CD4-positive, alpha-beta T cell (primary cell): Measurements from ENCODE around the gene RNF208. TPM values are rescaled to one million over a fixed set of nuclear protein-coding genes. Genes with fewer than 3 reads are reported as not detected.

ENCODE experiments used
- ATAC-seq: fragments of 200-7000 bp; cut with Tn5 transposase; one replicate; pipeline ENCODE4 v1.10.0; 2022; ENCODE audit warnings: mild to moderate bottlenecking; ENCODE audit not compliant: poor library complexity
- CTCF ChIA-PET: fragments of 350-600 bp; sonication (Branson Sonifier 250); formaldehyde crosslinking; loops from one replicate; lab custom pipeline; 2021; ENCODE audit warnings: antibody characterized with exemption, inconsistent platforms; lab: Charles Lee
- POLR2A ChIA-PET: fragments of 350-600 bp; sonication (Branson Sonifier 250); formaldehyde crosslinking; loops from one replicate; lab custom pipeline; 2021; ENCODE audit warnings: antibody characterized with exemption, inconsistent platforms; lab: Charles Lee
- DNase-seq, 14 experiments: peaks; one replicate each; pipeline ENCODE4 v3.0.0-alpha.2; 2013 to 2020; ENCODE audit warnings: mixed read lengths in 2 of 14
- H3K27ac ChIP-seq, 2 donors: one replicate each; pipeline versions ENCODE4 v1.5.1 to v1.7.0; 2013; ENCODE audit warnings: low read length in 2 of 2, low read depth in 1 of 2, mild to moderate bottlenecking in 1 of 2
- H3K27me3 ChIP-seq, 2 experiments: 1 replicate in 1 of 2; 2 replicates in 1 of 2; pipeline versions ENCODE4 v1.6.1 to v1.7.0; 2013; ENCODE audit warnings: low read length in 2 of 2, control low read depth in 1 of 2, mild to moderate bottlenecking in 1 of 2, moderate library complexity in 1 of 2; ENCODE audit not compliant: insufficient read depth in 2 of 2, control insufficient read depth in 1 of 2
- H3K36me3 ChIP-seq: one replicate; pipeline ENCODE4 v1.6.1; 2013; ENCODE audit warnings: low read length, control low read depth; ENCODE audit not compliant: insufficient read depth
- H3K4me1 ChIP-seq: one replicate; pipeline ENCODE4 v1.6.1; 2013; ENCODE audit warnings: low read length, control low read depth; ENCODE audit not compliant: insufficient read depth
- H3K4me3 ChIP-seq: one replicate; pipeline ENCODE4 v1.5.1; 2013; ENCODE audit warnings: mild to moderate bottlenecking, low read length, moderate library complexity
- H3K9me3 ChIP-seq, 2 experiments: 1 replicate in 1 of 2; 2 replicates in 1 of 2; pipeline versions ENCODE4 v1.6.1 to v1.7.0; 2013; ENCODE audit warnings: low read length in 2 of 2, mild to moderate bottlenecking in 2 of 2, control low read depth in 1 of 2, moderate library complexity in 1 of 2; ENCODE audit not compliant: control insufficient read depth in 1 of 2, insufficient read depth in 1 of 2
- H3K27ac Mint-ChIP-seq: one replicate; pipeline ENCODE4 v1.8.0; 2020; ENCODE audit warnings: mixed read lengths
- H3K27me3 Mint-ChIP-seq: one replicate; pipeline ENCODE4 v1.8.0; 2021; ENCODE audit warnings: mixed read lengths
- H3K36me3 Mint-ChIP-seq: one replicate; pipeline ENCODE4 v1.8.0; 2021; ENCODE audit warnings: low read depth, mixed read lengths
- H3K4me1 Mint-ChIP-seq: one replicate; pipeline ENCODE4 v1.8.0; 2021; ENCODE audit warnings: low read depth, mixed read lengths
- H3K4me3 Mint-ChIP-seq: one replicate; pipeline ENCODE4 v1.8.0; 2020; ENCODE audit warnings: mild to moderate bottlenecking, mixed read lengths
- H3K9me3 Mint-ChIP-seq: one replicate; pipeline ENCODE4 v1.8.0; 2020; ENCODE audit warnings: mixed read lengths
- intact Hi-C, 2 experiments: fragments of 100-400 bp; cut with DNase I in 1 of 2; cut with micrococcal nuclease in 1 of 2; formaldehyde crosslinking; loops; one replicate each; pipeline versions ENCODE4 v1.15.1 to v1.9.0; 2023 to 2025; cut with DNase I, micrococcal nuclease
- total RNA-seq, 174 experiments: library from RNA in 2 of 174; stranded (reverse) in 2 of 174; gene quantifications; one replicate each; pipeline ENCODE4 v1.2.3 and lab custom pipeline; 2021 to 2026
- TF ChIP-seq, protein P1 (sequence below): fragments of 200-600 bp; IDR thresholded peaks from one replicate; pipeline ENCODE4 v1.8.0; 2022; ENCODE audit warnings: antibody characterized with exemption, mild to moderate bottlenecking

Gene RNF208
- total RNA-seq, 2 experiments from 2014 or later: 0.66 to 0.67 TPM

DNA sequence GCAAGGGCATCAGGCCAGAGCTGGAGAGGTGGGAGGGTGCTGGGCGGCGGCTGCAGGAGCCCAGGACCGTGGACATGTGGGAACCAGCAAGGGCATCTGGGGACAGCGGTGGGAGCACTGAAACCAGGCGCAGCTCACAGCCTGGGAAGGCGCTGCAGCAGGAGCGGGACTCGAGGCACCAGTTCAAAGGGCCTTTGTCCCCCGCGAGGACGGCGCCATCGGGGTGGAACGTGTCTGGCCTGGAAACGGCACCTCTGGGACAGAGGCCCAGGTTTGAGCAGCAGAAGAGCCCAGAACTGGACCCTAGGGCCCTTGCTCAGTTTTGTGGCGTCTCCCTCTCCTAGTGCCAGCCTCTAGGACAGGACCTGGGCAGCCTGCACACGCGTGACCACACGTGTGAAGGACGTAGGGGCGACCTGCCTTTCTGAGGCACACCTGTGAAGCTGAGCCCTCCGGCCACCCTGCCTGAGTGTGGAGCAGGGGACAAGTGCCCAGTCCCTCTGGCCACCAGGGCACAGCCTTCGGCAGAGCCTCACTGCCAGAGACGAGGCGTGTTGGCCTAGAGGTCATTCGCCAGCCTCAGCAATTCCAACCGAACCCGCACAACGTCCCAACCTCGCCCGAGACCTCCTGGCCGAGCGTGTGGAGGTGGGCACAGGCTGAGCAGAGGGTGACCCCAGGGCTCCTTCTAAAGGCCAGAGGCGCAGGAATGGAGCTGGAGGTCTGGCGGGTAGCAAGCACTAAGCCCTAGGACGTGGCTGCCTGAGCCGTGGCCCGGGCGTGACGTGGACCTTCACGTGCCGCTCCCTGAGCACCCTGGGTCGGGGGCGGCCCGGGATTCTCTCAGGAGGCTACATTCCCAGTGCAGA is 48.0 kb downstream of the RNF208 start:
- Mint-ChIP-seq H3K4me3 (no peak overlapping the region), H3K36me3 (peaks cover 12% of the 10 kb centered on the region), H3K27me3 (peaks cover 7% of the 10 kb centered on the region), H3K4me1 (peaks cover 4% of the 10 kb centered on the region), H3K9me3 (no peaks in the 10 kb centered on the region), H3K27ac (no peak overlapping the region)
- TF ChIP-seq, protein P1, sequence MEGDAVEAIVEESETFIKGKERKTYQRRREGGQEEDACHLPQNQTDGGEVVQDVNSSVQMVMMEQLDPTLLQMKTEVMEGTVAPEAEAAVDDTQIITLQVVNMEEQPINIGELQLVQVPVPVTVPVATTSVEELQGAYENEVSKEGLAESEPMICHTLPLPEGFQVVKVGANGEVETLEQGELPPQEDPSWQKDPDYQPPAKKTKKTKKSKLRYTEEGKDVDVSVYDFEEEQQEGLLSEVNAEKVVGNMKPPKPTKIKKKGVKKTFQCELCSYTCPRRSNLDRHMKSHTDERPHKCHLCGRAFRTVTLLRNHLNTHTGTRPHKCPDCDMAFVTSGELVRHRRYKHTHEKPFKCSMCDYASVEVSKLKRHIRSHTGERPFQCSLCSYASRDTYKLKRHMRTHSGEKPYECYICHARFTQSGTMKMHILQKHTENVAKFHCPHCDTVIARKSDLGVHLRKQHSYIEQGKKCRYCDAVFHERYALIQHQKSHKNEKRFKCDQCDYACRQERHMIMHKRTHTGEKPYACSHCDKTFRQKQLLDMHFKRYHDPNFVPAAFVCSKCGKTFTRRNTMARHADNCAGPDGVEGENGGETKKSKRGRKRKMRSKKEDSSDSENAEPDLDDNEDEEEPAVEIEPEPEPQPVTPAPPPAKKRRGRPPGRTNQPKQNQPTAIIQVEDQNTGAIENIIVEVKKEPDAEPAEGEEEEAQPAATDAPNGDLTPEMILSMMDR: no peak
- Histone ChIP-seq H3K27ac (no peak overlapping the region), H3K4me1 (peaks cover 19% of the 10 kb centered on the region), H3K4me3 (no peak overlapping the region), H3K27me3 (peaks cover 40 to 44% of the 10 kb centered on the region in 2 experiments), H3K36me3 (peaks cover 7% of the 10 kb centered on the region), H3K9me3 (peaks cover 0 to 27% of the 10 kb centered on the region in 2 experiments)
- DNase-seq (no peak), ATAC-seq (no peak)
- ChIA-PET POLR2A (interaction anchor here (0.9 kb wide), 1 partner anchor 44 kb away, joined by 3 read pairs; no protein-coding TSS in a partner anchor), CTCF (no interaction called here)
- intact Hi-C loops: loop anchor here in 1 of 2 experiments (10.0 kb wide), 1 partner anchor 49 kb away; no protein-coding TSS in a partner anchor

DNA sequence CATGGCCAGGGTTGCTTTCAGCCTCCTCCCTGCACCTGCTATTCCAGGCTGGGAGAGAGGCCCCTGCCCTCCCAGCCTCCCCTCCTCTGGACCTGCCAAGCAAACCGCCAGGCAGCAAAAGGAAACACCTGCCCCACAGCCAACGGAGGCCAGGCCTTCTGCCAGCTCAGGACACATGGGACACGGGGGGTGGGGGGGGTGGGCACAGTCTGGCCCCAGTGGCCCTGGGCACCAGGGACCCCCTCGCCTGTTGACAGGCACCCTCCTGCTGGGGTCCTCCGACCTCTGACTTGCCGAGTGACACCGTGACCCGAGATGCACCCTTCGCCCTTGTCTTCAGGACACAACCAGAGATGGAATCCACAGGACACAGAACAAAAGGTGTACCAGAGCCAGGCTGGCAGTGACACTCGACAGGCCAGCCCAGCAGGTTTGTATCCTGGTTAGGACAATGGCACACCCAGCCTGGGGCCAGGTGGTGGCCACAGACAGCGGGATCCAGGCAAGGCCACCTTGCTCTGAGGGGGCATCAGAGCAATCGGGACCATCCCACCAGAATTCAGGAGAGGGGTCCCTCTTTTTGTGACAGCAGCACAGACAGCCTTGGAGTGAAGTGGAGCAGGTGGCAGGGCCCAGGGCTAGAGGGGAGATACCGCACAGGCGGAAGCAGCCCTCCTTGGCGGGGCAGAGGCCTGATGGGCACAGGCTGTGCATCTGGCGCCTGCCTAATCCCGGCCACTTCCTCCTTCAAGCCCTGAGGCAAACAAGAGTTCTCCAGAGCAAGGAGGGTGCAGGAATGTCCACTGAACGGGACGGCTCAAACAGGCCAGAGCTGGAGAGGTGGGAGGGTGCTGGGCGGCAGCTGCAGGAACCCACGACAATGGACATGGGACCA is 48.9 kb downstream of the RNF208 start:
- no peak for ATAC-seq
- intact Hi-C loops: loop anchor here in 1 of 2 experiments (10.0 kb wide), 1 partner anchor 48 kb away; no protein-coding TSS in a partner anchor
- no peak overlapping the region for H3K4me3 ChIP-seq

More for the DNA sequence above, 48.9 kb downstream of the RNF208 start:
- no peak overlapping the region for H3K4me3 Mint-ChIP-seq
- Histone ChIP-seq H3K27me3 (peaks cover 41 to 48% of the 10 kb centered on the region in 2 experiments), H3K27ac (no peak overlapping the region), H3K4me1 (peaks cover 24% of the 10 kb centered on the region), H3K36me3 (no peaks in the 10 kb centered on the region), H3K9me3 (peaks cover 0 to 27% of the 10 kb centered on the region in 2 experiments)
- peaks cover 4% of the 10 kb centered on the region for H3K4me1 Mint-ChIP-seq
- TF ChIP-seq, protein P1: no peak
- ChIA-PET CTCF (interaction anchor here (1.0 kb wide), 1 partner anchor 63 kb away, joined by 3 read pairs; no protein-coding TSS in a partner anchor), POLR2A (no interaction called here)
- H3K27me3 Mint-ChIP-seq: peaks cover 13% of the 10 kb centered on the region
- H3K9me3 Mint-ChIP-seq: no peaks in the 10 kb centered on the region
- DNase-seq: no peak
- H3K36me3 Mint-ChIP-seq: peaks cover 12% of the 10 kb centered on the region
- H3K27ac Mint-ChIP-seq: no peak overlapping the region
